Measurements from ENCODE around the gene SUGCT.

Gene SUGCT

DNA sequence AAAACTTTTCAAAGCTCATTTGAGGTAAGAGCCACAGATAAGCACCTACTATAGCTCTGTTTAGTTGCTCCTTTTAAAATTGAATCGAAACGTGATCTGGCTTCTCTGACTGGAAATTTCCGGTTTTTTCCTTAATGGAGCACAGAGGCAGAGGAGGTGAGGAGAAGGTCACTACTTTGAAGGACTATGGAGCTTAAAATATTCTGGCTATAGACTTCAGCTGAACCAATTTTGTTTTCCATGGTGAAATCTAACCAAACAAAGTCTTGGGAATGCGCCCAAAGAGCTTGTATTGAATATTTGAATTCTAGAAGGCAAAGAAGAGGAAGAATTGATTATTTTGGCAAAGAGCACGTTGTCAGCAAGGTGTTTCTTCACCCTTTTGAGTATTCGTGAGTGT is 711.1 kb downstream of the SUGCT start:
- DNase-seq, result no peak

DNA sequence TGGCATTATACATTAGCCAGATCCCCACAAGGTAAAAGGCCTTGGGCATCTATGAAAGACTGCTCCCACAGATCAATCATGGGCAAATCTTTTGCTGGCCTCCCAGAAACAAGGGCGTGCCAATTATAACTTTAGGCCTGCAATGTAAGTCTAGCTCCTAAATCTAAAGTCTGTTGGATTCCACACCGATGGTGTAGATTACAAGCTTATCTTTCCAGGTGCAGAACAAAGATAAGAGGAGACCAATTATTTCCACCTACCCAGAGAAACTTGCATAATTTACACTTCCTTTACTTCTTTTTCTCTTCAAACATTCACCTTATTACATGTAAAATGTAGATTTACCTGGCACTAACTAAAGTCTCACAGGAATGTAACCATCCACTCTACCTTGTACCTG is 713.1 kb downstream of the SUGCT start:
- DNase-seq, result no peak

GRCh38 chr7:40848541-40849221 is 713.9 kb downstream of the SUGCT start:
- DNase-seq, result no peak

- DNase-seq, result no peak
Measured at GRCh38 chr7:40850017-40850416, 715.2 kb downstream of the SUGCT start.

DNA sequence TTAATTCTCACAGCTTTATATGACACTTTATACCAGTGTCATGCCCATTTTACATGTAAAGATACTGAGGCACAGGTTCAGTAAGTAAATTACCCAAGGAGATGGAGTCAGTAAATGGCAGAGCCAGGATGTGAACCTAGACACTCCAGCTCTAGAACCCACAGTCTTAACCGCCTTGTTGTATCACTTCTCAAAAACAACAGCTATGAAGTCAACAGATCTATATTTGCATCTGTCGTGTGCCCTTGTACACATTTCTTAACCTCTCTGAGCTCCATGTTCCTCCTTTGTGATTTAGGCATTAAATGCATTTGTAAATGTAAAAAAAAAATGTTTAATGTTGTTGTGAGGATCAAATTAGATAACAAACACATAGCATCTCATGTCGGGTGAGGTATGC is 716.2 kb downstream of the SUGCT start:
- no peak for DNase-seq

DNA sequence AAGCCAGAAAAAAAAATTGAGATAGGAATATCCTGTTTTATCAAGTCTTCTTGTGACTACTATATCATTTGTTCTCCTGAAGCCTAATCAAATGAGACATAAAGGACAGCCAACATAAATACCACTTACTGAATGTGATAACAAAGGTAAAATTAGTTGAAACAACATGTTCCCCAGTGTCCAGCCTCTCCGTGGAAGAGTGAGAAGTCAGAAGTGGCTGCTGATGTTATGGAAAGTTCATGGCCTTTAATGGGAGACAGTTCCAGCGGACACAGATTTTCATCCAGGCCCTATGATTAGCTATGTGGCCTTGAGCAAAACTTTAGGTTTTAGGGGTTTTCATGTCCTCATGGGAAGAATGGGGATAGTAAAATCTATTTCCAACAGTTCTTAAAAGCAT is 724.3 kb downstream of the SUGCT start:
- no peak for DNase-seq

GRCh38 chr7:40859965-40860543 is 725.2 kb downstream of the SUGCT start:
- no peak for DNase-seq

DNA sequence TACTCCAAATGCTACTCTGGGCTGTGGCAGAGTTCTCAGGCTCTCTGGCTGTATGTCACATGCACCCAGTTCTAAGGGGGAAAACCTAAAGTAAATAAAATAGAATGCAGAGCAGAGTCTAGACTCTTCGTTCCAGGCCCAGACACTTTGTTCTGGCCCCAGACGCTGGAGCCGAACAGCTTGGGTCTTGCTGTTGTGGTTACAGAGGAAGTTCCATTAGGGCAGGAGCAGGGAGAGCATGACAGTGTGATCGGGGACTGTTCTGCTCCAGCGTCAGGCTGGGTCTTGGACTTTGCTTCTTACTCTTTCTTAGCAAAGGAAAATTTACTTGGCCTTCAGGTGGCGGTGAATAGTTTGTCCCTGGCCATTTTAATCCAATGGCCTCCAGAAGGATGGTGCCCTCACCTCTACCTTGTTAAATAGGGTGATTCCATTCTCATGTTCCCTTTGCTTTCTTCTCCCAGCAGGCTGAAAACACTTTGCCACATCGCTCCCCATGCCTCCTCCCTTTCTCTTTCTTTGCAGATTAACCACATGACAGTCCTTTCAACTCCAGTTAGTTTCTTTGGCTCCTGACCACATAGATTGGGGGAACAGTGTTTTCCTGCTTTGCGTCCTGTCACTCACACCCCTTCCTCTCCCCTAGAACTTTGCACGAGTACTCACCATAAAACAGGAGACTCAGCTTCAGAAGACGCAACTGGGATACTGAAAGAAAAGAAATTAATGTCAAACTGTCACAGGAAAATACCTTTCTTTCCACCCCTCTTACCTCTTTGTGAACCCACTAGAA is 730.8 kb downstream of the SUGCT start:
- DNase-seq, result no peak

DNA sequence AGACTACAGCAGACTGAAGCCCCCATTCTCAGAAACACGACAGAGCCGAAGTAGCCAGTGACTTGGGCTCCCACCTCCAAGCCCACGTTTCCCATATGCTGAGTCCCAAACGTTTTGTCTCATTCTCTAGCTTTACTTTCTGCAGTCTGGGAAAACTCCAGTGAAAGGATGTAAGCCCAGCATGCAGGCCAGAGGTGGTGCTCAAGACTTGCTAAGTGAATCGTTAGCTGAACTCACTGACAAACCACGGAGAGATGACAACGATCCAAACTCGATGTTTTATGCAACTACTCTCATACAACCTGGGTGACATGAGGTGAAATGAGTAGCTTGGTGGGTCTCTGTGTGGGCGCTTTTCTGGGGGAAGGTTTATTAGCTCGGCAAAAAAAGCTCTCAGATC is 731.8 kb downstream of the SUGCT start:
- DNase-seq, result no peak

GRCh38 chr7:40870108-40870507 is 735.3 kb downstream of the SUGCT start:
- DNase-seq, result no peak

GRCh38 chr7:40873248-40873647 is 738.4 kb downstream of the SUGCT start:
- no peak for DNase-seq

DNA sequence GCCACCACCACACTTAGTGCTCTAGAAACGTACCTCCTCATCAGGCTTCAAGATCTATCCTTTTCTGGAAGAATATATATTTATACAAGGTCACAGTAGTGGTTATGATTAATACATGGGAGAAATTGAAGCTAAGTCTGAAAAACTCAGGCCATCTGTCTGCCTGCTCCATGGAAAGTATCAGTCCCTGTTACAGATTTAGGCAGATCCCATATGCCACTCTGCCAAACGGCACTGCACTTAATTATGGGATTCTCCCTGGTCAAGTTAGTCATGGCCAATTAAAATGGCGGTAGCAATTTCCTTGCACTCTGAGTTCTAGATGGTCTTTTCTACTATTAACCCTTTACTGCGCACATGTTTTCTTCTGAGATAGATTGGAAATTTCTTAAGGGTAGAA is 740.0 kb downstream of the SUGCT start:
- no peak for DNase-seq

GRCh38 chr7:40876601-40877000 is 741.8 kb downstream of the SUGCT start:
- no peak for DNase-seq

GRCh38 chr7:40879941-40880543 is 745.2 kb downstream of the SUGCT start:
- DNase-seq, result no peak

DNA sequence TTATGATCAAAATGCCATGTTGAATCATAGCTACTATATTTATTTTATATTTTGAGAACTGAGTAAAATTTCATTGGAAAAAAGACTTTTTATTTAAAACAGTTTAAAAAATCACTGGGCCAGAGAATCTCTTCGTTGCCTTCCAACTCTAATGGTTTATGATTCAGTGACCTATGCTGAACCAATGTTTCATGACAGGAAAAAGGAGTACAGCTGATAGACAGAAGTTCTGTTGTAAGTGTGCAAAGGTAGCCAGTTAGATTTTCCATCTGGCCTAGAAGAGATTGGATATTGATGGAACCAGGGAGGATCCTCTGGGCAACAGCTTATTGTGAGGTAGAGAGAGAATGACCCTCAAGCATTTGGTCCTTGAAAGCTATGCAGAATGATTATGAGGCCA is 745.8 kb downstream of the SUGCT start:
- DNase-seq, result no peak

DNA sequence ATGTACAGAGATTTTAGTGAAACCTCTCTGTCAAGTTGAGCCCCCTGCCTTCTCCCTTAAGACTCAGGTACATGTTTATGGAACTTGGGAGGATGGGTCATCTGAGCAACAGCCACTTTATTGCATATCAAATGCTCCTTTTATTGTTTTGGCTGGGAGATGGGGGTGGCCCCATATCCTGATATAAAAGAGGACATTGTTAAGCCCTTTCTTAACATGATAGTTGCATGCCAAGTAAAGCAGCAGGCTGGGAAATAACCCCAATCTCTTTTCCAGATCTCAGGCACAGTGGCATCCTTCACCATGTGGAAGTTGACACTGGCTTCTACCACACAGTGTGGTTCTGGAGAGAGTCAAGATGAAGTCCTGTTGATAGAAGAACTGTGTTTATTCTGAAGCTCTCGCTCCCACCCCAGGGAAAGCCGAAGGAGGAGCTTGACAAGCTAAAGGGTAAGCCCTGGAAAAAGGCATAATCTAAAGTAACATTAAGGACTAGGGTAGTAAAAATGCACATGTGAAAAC is 746.7 kb downstream of the SUGCT start:
- no peak for DNase-seq

DNA sequence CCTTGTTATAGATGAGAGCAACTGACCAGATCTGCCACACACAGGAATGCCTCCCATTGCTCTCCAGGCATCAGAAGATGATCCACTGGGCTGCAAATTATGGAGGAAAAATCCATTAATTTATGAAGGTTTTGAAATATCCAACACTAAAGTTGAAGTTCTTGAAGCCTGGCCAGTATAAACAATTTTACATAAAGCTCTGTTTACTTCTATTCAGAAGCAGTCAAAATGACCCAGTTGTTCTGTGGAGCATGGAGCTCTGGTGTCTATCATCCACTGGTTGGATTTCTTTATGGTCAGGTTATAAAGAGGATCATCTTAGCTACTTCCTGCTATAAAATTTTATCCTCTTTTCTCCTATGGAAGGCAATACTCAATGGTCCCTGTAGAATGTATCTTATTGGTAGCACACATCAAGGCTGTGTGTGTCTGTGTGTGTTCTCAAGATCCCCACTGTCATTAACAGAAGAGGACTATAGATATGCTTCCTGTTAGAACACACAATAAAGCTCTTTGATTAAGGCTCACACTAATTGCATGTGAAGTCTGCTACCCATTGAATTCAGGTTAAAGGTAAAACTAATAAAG is 747.4 kb downstream of the SUGCT start:
- DNase-seq, result no peak

DNA sequence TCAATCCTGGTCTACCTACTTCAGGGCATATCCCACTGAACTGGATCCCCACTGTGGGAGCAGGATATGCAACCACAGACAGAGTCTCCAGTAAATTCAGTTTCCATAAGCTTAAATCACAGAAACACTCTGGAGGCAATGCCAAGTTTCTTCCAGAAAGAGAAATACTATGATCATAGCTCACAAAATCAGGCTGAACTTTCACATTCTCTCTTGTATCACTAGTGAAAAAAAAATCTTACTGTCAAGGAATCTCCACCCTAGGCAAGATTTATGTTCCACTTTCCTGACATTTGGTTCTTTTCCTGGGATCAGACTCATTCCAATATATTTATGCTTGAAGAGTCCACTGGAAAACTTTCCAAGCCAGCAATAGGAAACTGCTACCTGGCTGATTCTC is 749.0 kb downstream of the SUGCT start:
- DNase-seq, result no peak

- DNase-seq, result no peak
Measured at GRCh38 chr7:40884241-40884640, 749.4 kb downstream of the SUGCT start.

GRCh38 chr7:40885503-40885902 is 750.7 kb downstream of the SUGCT start:
- no peak for DNase-seq

DNA sequence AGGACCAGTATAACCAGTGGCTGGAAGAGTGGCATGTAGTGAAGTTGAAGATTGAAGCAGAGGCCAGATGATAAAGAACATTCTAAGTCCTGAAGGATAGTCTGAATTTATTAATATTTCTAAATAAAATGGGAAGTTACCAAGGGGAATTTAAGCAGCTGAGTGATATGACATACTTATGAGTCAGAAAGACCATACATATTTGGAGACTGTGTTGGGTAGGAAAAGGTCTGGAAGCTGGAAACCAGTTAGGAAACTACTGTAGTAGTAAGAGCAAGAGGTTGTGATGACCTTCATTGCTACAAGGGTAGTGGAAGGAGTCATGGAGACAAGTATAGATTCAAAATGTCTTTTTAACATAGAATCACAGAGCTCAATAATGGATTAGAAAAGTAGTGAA is 752.3 kb downstream of the SUGCT start:
- no peak for DNase-seq

DNA sequence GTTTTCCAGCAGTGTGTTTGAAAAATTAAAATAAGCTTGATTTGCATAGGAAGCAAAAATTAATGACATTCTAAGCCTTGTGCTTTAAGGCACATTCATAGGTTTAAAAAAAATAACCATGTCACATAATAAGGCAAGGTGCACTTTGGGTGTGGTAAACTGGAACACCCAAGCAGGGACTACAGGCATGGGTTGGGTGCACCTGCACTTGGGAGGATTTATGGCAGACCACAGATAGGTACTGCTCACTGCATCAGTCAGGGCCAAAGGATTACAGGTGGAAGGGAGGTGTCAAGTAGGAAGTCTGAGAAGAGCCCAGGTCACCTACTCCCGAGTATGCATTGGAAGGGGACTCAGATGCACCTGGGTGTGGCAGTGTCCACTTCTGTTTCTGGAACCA is 753.7 kb downstream of the SUGCT start:
- no peak for DNase-seq

DNA sequence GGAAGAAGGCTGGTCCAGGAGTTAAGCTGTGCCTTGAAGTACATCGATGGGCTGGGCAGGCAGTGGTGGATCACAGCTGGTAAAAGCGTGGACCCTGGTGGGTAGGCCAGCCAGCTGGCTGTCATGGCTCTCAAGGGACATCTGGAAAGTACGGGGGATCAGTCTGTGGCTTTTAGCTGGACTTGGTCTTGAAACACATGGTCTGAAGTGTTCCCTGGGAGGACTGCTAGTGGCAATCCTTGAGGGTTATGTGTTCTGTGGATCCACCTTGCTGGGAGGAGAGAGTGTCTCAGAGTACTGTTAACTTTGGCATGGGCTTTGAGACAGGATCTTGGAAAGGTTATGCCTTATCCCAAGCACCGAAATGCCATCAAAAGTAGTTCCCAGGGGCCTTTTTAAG is 754.3 kb downstream of the SUGCT start:
- no peak for DNase-seq
